Colonic mucosa (tissue), 4 donors: ENCODE results near the gene RHBDD3. TPM values are rescaled to one million over a fixed set of nuclear protein-coding genes. Genes with fewer than 3 reads are reported as not detected.
"Not testable (repeated sequence)": the region's sequence is repeated elsewhere in the genome, so short reads cannot be mapped to it uniquely, and the experiment has no call there.

Experiments
- DNase-seq: peaks from one replicate; pipeline ENCODE4 v3.0.0-alpha.2; 2020
- H3K27ac ChIP-seq: fragments of 200-600 bp; one replicate; pipeline ENCODE4 v1.8.0; 2021
- H3K27me3 ChIP-seq: fragments of 200-600 bp; one replicate; pipeline ENCODE4 v1.8.0; 2021
- H3K36me3 ChIP-seq: fragments of 200-600 bp; one replicate; pipeline ENCODE4 v1.8.0; 2021
- H3K4me1 ChIP-seq: fragments of 200-600 bp; one replicate; pipeline ENCODE4 v1.8.0; 2021; ENCODE audit warnings: mild to moderate bottlenecking
- H3K4me3 ChIP-seq: fragments of 200-600 bp; one replicate; pipeline ENCODE4 v1.8.0; 2021
- H3K9ac ChIP-seq, 2 donors: one replicate each; pipeline ENCODE4 v1.7.0; 2013; ENCODE audit warnings: control low read depth in 2 of 2, low read depth in 2 of 2, low read length in 2 of 2
- H3K9me3 ChIP-seq: fragments of 200-600 bp; one replicate; pipeline ENCODE4 v1.8.0; 2021
- intact Hi-C: fragments of 100-400 bp; cut with DNase I; formaldehyde crosslinking; loops from one replicate; pipeline ENCODE4 v1.14.1; 2022
- total RNA-seq, 2 donors: library from RNA; stranded (reverse); fragmentation: NEBNext Ultra II Directional in 1 of 2; extraction: Animal tissue kit (Norgen Biotek cat#: 25700) in 1 of 2; gene quantifications; one replicate each; pipeline ENCODE4 v1.2.1, GENCODE V29; 2021
- TF ChIP-seq, protein P1 (sequence below): fragments of 200-600 bp; IDR thresholded peaks from one replicate; pipeline ENCODE4 v1.8.0; 2022; ENCODE audit warnings: antibody characterized with exemption, mild to moderate bottlenecking
- donor health status: healthy.
- donor health status: DM: no; HTN: no; CAD: no.
- donor health status: DM: no; HTN: no; CAD: no.

The RHBDD3 gene
- total RNA-seq, 2 donors from 2014 or later: 15.4 to 32.0 TPM

GRCh38 chr22:29245626-29246385 lies 22.0 kb downstream of the RHBDD3 start:
- Histone ChIP-seq H3K9me3 (no peaks in the 10 kb centered on the region), H3K4me1 (no peaks in the 10 kb centered on the region), H3K9ac (no peak overlapping the region), H3K4me3 (no peak overlapping the region), H3K27ac (no peak overlapping the region), H3K27me3 (no peaks in the 10 kb centered on the region), H3K36me3 (no peaks in the 10 kb centered on the region)
- TF ChIP-seq, protein P1, sequence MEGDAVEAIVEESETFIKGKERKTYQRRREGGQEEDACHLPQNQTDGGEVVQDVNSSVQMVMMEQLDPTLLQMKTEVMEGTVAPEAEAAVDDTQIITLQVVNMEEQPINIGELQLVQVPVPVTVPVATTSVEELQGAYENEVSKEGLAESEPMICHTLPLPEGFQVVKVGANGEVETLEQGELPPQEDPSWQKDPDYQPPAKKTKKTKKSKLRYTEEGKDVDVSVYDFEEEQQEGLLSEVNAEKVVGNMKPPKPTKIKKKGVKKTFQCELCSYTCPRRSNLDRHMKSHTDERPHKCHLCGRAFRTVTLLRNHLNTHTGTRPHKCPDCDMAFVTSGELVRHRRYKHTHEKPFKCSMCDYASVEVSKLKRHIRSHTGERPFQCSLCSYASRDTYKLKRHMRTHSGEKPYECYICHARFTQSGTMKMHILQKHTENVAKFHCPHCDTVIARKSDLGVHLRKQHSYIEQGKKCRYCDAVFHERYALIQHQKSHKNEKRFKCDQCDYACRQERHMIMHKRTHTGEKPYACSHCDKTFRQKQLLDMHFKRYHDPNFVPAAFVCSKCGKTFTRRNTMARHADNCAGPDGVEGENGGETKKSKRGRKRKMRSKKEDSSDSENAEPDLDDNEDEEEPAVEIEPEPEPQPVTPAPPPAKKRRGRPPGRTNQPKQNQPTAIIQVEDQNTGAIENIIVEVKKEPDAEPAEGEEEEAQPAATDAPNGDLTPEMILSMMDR: peak; percentile 97
- intact Hi-C loops: loop anchor here (10.0 kb wide), 2 partner anchors 201 to 391 kb away; no protein-coding TSS in a partner anchor
- DNase-seq: peak; percentile 69

GRCh38 chr22:29244785-29245625 lies 22.8 kb downstream of the RHBDD3 start:
- Histone ChIP-seq H3K9ac (no peak overlapping the region), H3K4me1 (no peaks in the 10 kb centered on the region), H3K36me3 (no peaks in the 10 kb centered on the region), H3K9me3 (no peaks in the 10 kb centered on the region), H3K27me3 (no peaks in the 10 kb centered on the region), H3K4me3 (no peak overlapping the region), H3K27ac (no peak overlapping the region)
- no peak for DNase-seq
- TF ChIP-seq, protein P1: no peak
- intact Hi-C loops: loop anchor here (10.0 kb wide), 2 partner anchors 200 to 390 kb away; no protein-coding TSS in a partner anchor

- no peak overlapping the region for H3K4me3 ChIP-seq
- intact Hi-C loops: loop anchor here (10.0 kb wide), 2 partner anchors 199 to 389 kb away; no protein-coding TSS in a partner anchor
- no peak overlapping the region for H3K9ac ChIP-seq
- DNase-seq: no peak
- H3K4me1 ChIP-seq: no peaks in the 10 kb centered on the region
- TF ChIP-seq, protein P1: no peak
- H3K36me3 ChIP-seq: no peaks in the 10 kb centered on the region
- no peaks in the 10 kb centered on the region for H3K27me3 ChIP-seq
- no peaks in the 10 kb centered on the region for H3K9me3 ChIP-seq
- H3K27ac ChIP-seq: no peak overlapping the region
Observed at GRCh38 chr22:29243874-29244446, 23.8 kb downstream of the RHBDD3 start.

- not testable (repeated sequence) for H3K9me3 ChIP-seq, H3K36me3 ChIP-seq, H3K27me3 ChIP-seq, DNase-seq, H3K9ac ChIP-seq, H3K4me1 ChIP-seq, H3K27ac ChIP-seq, H3K4me3 ChIP-seq
- intact Hi-C loops: loop anchor here (10.0 kb wide), 2 partner anchors 196 to 386 kb away; no protein-coding TSS in a partner anchor
Observed at GRCh38 chr22:29240481-29240880, 27.3 kb downstream of the RHBDD3 start.

- no peak overlapping the region for H3K9ac ChIP-seq
- H3K4me3 ChIP-seq: no peak overlapping the region
- TF ChIP-seq, protein P1: no peak
- no peaks in the 10 kb centered on the region for H3K27me3 ChIP-seq
- H3K36me3 ChIP-seq: no peaks in the 10 kb centered on the region
- DNase-seq: no peak
- intact Hi-C loops: no loop called here
- H3K27ac ChIP-seq: no peak overlapping the region
- H3K4me1 ChIP-seq: no peaks in the 10 kb centered on the region
- no peaks in the 10 kb centered on the region for H3K9me3 ChIP-seq
Observed at GRCh38 chr22:29233277-29233877, 34.4 kb downstream of the RHBDD3 start.
